Epithelial cell of prostate (primary cell): ENCODE data around the gene PRRX2.
A peak's percentile ranks its signal among the peaks of the same experiment; 100 is the strongest.

Experiments
- DNase-seq: peaks from one replicate; pipeline ENCODE4 v3.0.0-alpha.2; 2011; ENCODE audit warnings: low read depth, low spot score
- H3K27ac ChIP-seq: fragments of 450-650 bp; 2 replicates; pipeline ENCODE4 v1.5.1; 2017; ENCODE audit warnings: mild to moderate bottlenecking

PRRX2 gene

DNA sequence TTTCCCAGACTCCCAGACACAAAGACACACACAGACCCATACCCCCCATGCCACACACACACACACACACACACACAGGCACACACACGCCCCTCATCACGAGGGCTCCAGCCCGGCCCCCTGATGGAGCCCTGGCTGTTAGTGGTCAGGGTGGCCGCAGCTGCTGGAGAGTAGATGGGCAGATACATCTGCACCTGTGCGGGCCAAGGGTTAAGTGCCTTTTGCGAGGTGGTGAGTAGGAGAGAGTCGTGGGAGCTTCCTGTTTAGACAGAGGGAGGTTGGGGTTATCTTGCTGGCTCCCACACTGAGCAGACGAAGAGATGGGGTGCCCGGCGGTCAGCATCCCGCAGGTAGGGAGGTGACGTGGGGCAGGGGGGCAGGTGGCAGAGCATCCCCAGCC lies 8.2 kb downstream of the PRRX2 start:
- no peak for DNase-seq
- H3K27ac ChIP-seq = no peak overlapping the region

DNA sequence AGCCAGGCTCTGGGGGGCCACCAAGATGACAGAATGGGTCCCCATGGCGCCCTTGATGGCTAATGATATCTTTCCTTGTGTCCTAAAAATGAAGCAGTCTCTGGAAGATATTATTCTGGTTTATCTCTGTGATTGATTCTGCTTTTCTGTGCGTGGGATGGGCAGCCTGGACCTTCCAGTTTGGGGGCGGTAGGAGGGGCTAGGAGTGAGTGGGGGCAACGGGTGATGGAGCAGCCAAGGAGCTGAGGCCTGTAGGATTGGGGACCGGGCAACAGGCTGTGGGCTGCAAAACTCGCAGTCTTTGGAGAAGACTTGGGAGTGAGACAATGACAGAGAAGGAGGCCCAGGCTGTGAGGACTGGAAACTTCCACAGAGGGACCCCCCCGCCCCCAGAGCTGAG lies 8.8 kb downstream of the PRRX2 start:
- no peak overlapping the region for H3K27ac ChIP-seq
- DNase-seq = no peak

DNA sequence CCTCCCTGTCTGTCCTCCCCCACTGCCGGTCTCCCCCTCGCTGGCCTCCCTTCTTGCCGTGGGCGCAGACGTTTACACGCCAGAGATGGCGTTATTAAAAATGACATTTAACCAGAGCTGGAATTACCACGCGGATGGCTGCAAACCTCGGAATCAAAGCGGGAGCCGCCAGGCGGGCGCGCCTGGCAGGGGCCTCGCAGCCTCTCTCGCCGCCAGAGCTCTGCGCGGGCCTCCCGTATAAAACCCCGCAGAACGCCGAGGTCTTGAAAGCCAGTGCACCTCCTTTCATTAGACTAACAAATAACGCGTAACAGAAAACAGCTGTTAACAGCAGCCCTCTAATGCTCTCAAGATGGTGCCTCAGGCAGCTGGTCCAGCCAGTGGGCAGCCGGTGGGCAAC lies 10.2 kb downstream of the PRRX2 start:
- DNase-seq = no peak
- no peak overlapping the region for H3K27ac ChIP-seq

- no peak overlapping the region for H3K27ac ChIP-seq
- DNase-seq = no peak
Observed at GRCh38 chr9:129676287-129676686, 10.8 kb downstream of the PRRX2 start.

GRCh38 chr9:129676975-129677374 lies 11.5 kb downstream of the PRRX2 start:
- no peak overlapping the region for H3K27ac ChIP-seq
- DNase-seq = no peak

DNA sequence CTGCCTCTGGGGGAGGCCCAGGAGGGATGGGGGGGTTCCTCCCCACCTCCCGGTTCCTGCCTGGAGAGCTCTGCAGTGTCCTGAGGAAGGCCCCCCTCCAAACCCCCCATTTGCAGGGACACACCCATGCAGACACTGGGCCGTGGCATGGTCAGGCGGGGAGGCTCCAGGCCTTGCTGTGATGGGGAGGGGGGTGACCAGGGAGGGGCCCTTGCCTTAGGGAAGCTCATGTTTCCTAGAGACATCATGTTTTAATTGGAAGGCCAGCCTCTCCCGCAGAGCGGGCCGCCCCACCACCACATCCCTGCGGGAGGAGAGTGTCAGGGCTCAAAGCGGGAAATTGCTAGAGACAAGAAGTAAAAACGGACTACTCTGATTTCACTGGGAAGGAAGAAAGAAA lies 12.0 kb downstream of the PRRX2 start:
- no peak for DNase-seq
- H3K27ac ChIP-seq = no peak overlapping the region

GRCh38 chr9:129678844-129679243 lies 13.4 kb downstream of the PRRX2 start:
- no peak for DNase-seq
- no peak overlapping the region for H3K27ac ChIP-seq

GRCh38 chr9:129679537-129679936 lies 14.1 kb downstream of the PRRX2 start:
- no peak overlapping the region for H3K27ac ChIP-seq
- no peak for DNase-seq

GRCh38 chr9:129681924-129682323 lies 16.5 kb downstream of the PRRX2 start:
- H3K27ac ChIP-seq = no peak overlapping the region
- DNase-seq = no peak

DNA sequence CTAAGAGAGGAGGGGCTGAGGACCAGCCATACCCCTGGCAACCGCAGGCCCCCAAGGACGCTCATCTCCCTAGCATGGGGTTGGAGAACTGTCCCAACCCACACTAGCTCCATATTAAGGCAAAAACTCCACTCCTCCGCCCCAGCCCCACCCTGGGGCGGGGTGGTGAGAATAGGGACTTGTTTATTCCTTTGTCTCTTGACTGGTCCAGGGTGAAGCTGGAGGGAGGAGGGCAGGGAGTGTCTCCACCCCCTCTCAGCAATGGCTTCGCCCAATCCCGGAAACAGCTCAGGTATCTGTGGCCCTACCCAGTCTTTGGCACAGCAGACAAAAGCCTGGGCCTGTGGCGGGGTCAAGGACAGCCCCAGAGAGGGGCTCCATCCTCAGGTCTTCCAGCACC lies 16.9 kb downstream of the PRRX2 start:
- no peak overlapping the region for H3K27ac ChIP-seq

GRCh38 chr9:129685220-129685932 lies 19.9 kb downstream of the PRRX2 start:
- H3K27ac ChIP-seq = no peak overlapping the region
- DNase-seq = peak; percentile 85

More for the DNA sequence above, 16.9 kb downstream of the PRRX2 start:
- DNase-seq = no peak

DNA sequence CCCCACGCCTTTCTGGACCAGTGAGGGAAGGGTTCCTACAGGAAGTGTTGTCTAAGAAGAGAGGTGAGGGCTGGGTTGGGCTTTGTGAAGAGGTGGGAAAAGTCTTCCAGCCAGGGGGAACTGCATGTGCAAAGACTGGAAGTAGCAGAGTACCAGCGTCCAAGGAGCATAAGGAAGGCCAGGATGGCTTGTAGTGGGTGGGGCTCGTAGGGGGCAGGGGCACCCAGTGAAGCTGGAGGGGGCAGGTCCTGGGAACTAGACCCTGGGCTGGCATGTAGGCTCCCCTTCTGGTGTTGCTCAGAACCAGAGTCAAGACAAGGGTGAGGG lies 20.4 kb downstream of the PRRX2 start:
- no peak overlapping the region for H3K27ac ChIP-seq
- DNase-seq = no peak

DNA sequence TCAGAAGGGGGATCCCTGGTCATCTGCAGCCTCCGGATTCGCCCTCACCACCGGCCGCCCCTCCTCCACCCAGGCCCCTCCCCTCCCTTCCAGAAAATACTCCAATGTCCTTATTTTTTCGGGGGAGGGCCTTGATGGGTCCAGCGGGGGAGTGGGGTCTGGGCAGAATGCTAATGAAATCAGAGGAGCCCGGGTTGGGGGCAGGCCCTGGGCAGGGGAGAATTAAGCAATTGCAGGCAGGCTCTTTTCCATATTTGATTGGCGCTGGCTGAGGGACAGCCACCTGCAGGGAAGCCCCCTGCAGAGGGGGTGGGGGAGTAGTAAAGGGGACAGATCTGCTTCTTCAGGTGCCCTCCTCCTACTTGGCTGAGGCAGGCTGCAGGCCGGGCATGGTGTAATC lies 21.3 kb downstream of the PRRX2 start:
- H3K27ac ChIP-seq = no peak overlapping the region
- no peak for DNase-seq

GRCh38 chr9:129687391-129687790 lies 21.9 kb downstream of the PRRX2 start:
- no peak overlapping the region for H3K27ac ChIP-seq
- DNase-seq = peak; percentile 26

DNA sequence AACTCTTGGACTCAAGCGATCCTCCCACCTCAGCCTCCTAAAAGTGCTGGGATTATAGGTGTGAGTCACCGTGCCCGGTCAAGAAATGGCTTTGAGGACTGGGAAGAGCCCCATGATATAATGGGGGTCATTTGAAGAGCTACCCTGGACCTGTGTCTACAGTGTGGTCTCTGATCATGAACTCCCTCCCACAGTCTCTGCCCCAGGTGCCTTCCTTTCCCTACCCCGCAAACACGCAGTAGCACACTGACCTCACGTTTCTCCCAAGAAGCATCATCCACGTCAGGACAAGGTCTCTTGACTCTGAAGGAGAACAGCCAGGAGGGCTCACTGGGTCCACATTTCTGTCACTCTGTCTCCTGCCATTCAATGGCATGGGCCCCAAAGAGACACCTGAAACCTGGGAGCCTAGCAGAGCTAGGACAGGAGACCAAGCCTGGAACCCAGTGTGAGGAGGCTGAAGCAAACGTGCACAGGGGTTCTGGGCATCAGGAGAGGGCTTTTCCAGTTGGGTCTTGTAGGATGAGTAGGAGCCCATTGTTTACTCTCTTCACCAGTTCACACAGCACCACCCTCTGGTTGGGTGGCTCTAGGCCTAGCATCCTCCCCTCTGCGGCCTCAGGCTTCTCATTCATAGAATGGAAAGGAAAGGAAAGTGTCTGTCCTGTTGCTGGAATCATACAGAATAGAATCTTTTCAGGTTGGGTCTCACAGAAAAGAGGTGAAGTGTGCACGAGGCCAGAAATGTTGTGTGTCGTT lies 23.0 kb downstream of the PRRX2 start:
- DNase-seq = no peak
- no peak overlapping the region for H3K27ac ChIP-seq

DNA sequence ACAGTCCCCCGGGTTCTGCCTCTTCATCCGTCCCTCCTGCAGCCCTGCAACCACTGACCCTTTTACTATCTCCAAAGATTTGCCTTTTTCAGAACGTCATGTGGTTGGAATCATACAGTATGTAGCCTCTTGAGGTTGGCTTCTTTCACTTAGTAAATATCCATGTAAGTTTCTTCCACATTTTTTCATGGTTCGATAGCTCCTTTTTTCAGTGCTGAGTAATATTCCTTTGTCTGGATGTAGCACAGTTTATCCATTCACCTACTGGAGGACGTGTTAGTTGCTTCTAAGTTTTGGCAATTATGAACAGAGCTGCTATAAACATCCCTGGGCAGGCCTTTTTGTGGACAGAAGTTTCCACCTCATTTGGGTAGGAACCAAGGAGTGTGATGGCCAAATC lies 27.1 kb downstream of the PRRX2 start:
- DNase-seq = no peak
- H3K27ac ChIP-seq = no peak overlapping the region

DNA sequence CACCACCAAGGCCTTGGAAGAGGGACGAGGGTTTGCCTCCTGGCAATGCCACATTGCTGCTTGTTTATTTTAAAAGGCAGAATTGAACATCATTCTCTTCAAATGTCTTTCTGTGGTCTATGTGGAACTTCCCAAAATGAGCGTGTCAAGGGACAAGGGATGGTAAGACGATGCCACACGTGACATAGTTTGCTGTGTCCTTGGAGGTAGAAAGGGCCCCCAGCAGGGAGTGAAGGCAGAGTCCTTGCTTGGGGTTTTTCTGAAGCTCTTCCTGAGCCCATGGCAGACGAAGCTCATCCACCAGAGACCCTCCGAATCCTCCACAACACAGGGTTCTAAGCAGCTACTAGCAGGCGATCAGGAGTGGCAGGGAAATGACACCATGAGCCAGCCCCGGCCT lies 28.3 kb downstream of the PRRX2 start:
- H3K27ac ChIP-seq = no peak overlapping the region
- no peak for DNase-seq

- no peak for DNase-seq
- no peak overlapping the region for H3K27ac ChIP-seq
Observed at GRCh38 chr9:129694243-129694646, 28.8 kb downstream of the PRRX2 start.

DNA sequence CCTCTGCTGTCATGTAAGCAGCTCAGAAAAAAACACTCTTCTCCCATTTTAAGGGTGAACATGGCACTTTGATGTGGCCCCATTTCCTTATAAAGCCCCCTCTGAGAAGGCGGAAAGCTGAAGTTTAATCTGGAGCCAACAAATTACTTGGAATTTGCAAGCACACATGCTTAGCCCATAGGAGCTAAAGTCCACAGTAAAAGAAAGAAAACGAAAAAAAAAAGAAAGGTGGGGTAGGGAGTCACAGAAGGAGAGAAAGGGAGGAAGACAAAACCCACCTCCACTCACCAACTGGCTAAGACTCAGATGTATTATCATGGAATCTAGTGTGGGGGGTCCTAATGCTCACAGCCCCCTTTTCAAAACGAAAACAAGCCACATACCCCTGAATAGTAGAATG lies 30.4 kb downstream of the PRRX2 start:
- no peak overlapping the region for H3K27ac ChIP-seq

DNA sequence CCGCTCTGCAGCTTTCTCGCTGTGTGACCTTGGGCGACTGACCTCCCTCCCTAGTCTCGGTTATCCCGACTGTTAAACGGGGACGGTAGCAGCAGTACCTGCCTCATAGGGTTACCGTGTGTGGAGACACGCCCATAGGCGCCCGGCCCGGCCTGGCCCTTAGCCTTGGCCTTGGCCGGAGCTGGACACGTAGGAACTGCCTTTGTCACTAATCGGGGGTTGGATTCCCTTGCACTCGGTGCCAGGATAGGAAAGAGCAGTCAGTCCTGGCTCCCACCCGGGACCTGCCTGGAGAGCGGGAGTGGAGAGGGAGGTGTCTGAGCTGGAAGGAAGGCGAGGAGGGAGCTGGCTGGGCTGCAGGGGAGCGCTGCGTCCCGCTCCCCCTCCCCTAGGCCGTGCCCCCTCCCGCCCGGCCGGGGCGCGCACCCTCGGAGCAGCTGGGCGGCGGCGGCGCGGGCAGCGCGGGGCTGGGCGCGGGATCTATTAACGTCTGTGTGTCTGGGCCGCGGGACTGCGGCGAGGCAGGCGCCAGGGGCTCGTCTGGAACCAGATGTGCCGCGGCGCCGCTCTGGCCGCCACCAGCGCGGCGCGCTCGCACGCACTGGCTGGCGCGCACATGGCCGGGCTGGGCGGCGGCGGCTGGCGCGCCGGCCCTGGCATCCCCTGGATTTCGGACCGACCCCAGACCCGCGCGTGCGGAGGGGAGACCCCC lies 31.7 kb downstream of the PRRX2 start:
- DNase-seq = no peak
- H3K27ac ChIP-seq = no peak overlapping the region

More for the DNA sequence above, 30.4 kb downstream of the PRRX2 start:
- DNase-seq = no peak

GRCh38 chr9:129697656-129698253 lies 32.3 kb downstream of the PRRX2 start:
- no peak overlapping the region for H3K27ac ChIP-seq
- no peak for DNase-seq
